Measurements from ENCODE around the gene CALN1.

DNA sequence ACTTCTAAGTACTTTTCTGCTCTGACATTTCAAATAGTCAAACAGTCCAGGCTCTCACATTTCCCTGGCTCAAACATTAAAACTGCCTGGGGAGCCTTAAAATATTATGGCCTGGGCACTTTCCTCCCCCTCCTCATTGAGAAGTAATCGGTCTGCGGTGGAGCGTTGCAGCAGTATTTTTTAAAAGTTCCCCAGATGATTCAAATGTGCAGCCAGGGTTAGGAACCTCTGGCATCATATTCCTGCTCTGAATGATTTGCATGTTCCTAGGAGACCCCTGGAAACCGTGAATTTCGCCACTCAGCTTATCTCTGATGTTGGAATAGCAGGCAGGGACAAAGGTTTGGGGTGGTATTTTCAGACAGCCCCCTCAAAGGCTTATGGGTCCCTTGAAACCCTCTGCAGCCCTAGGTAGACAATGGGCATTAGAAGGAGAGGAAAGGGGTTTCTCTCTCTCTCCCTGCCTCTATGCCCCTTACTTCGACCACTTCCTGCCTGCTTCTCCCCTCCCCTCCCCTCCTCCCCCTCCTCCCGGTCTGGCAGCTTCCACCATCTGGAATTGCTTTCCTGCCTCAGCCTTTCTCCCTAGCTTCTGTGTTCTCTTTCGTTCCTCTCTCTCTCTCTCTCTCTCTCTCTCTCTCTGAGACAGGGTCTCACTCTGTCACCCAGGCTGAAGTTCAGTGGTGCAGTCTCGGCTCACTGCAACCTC is 658.0 kb downstream of the CALN1 start:
- TF ChIP-seq, protein P1, sequence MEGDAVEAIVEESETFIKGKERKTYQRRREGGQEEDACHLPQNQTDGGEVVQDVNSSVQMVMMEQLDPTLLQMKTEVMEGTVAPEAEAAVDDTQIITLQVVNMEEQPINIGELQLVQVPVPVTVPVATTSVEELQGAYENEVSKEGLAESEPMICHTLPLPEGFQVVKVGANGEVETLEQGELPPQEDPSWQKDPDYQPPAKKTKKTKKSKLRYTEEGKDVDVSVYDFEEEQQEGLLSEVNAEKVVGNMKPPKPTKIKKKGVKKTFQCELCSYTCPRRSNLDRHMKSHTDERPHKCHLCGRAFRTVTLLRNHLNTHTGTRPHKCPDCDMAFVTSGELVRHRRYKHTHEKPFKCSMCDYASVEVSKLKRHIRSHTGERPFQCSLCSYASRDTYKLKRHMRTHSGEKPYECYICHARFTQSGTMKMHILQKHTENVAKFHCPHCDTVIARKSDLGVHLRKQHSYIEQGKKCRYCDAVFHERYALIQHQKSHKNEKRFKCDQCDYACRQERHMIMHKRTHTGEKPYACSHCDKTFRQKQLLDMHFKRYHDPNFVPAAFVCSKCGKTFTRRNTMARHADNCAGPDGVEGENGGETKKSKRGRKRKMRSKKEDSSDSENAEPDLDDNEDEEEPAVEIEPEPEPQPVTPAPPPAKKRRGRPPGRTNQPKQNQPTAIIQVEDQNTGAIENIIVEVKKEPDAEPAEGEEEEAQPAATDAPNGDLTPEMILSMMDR (IDR thresholded peaks at IDR 0.05; ENCODE audit: low read length): no peak
- no peak for TF ChIP-seq EZH2 (optimal IDR thresholded peaks at IDR 0.05; ENCODE audit: low read depth, low read length)
- TF ChIP-seq EZH2phosphoT487 (IDR thresholded peaks at IDR 0.05; ENCODE audit: low read length): no peak
